ENCODE results near the gene OPTN.

DNA sequence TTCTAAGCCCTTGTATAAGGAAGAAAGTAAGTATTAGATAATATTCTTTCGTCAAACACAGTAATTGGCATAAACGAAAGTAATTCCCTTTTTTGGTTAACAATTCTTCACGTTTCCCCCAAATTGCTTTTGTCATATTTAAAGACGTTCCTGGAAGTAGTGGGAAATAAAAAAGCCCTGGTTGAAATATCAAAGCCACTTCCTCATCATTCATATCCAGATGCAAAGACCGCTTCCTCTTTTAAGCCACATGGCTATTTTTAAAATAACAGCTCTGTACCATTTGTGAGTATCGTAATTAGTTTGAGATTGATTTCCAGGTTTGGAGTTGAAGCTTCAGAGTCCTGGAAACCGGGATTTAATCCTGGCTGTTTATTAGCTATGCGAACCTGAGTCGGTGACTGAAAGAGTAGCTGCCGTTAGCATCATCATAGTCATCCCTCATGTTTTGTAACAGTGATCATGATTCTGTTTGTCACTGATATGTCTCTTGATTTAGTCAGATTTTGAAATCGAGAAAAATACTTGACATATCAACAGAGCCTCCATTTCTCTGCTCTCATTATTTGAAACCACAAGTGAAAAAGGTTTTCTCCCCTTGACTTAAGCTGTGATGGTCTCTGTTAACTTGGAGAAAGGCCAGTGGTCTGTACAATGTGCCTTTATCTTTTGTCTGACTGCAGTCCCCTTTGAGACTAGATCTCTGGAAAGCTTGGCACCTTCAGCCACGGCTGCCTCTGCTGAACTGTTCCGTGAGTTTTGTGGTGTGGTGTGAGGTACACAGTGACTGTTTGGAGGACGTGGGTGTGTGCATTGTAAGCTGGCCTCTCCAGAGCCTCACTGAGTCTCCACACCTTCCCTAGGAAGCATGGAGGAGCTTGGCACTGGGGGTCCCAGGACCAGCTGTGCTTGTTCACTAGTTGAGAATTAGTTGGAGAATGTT is 18.1 kb downstream of the OPTN start:
- no peak for TF ChIP-seq CTCF (IDR thresholded peaks at IDR 0.05; ENCODE audit: low read length)
- no peak for TF ChIP-seq EZH2 (IDR thresholded peaks at IDR 0.05; ENCODE audit: borderline replicate concordance, low read length)

Measured in OCI-LY1 (cell line).